K562 (cell line): ENCODE data around the gene TRMU. TPM values are rescaled to one million over a fixed set of nuclear protein-coding genes. Genes with fewer than 3 reads are reported as not detected.
A peak's percentile ranks its signal among the peaks of the same experiment; 100 is the strongest.

Source experiments
- FOXA3 ChIP-seq, 2 experiments: fragments of 450-650 bp in 1 of 2; sonication (generic) in 1 of 2; formaldehyde crosslinking; IDR thresholded peaks in 1 of 2; conservative IDR thresholded peaks in 1 of 2; 2 replicates each; pipeline versions ENCODE4 v1.4.0 to v1.8.0; 2020 to 2022; ENCODE audit warnings: mild to moderate bottlenecking in 2 of 2, missing genetic modification reagents in 1 of 2
- STAG1 ChIP-seq: sonication (generic); formaldehyde crosslinking; IDR thresholded peaks from 2 replicates; pipeline ENCODE4 v1.5.0; 2020; ENCODE audit warnings: missing genetic modification reagents, borderline replicate concordance
- polyA plus RNA-seq, 8 experiments: library from polyadenylated mRNA; depleted of rRNA in 4 of 8; stranded (reverse) in 5 of 8; unstranded in 3 of 8; fragments of >200 nt; fragmentation: Nextera tagmentation in 2 of 8; fragmentation: Illumina TruSeq in 1 of 8; extraction: Ambion mirVana in 2 of 8; extraction: Trizol in 1 of 8; gene quantifications; 2 replicates each; pipeline versions ENCODE4 v1.2.1 to v1.2.3, GENCODE V29; 2011 to 2014; ENCODE audit warnings: inconsistent platforms in 1 of 8, missing spikeins in 1 of 8
- total RNA-seq, 7 experiments: library from RNA; depleted of rRNA in 6 of 7; stranded (reverse); fragments of >200 nt in 6 of 7; fragmentation: Illumina TruSeq in 2 of 7; extraction: Trizol in 2 of 7; gene quantifications; 2 replicates each; pipeline versions ENCODE4 v1.2.1 to v1.2.3, GENCODE V29; 2011 to 2021; ENCODE audit warnings: low replicate concordance in 1 of 7
- TF ChIP-seq, protein P1 (sequence below): sonication (generic); formaldehyde crosslinking; IDR thresholded peaks from 2 replicates; pipeline ENCODE4 v1.9.0; 2022; ENCODE audit warnings: mild to moderate bottlenecking, missing genetic modification reagents
- TF ChIP-seq, protein P2 (sequence below): fragments of 250-450 bp; sonication (Bioruptor Pico); IDR thresholded peaks from 2 replicates; pipeline ENCODE4 v1.8.0; 2022; ENCODE audit warnings: moderate library complexity, mild to moderate bottlenecking, inconsistent platforms
- TF ChIP-seq, protein P3 (sequence below): sonication (generic); formaldehyde crosslinking; IDR thresholded peaks from 2 replicates; pipeline ENCODE4 v1.8.1; 2023; ENCODE audit warnings: mild to moderate bottlenecking, missing genetic modification reagents

The TRMU gene
- total and polyA plus RNA-seq, 9 of the 15 experiments (the other 6 are each of a cell fraction or from before 2014, with no cell fraction given) = 2.3 to 49.9 (median 35.3) TPM

DNA sequence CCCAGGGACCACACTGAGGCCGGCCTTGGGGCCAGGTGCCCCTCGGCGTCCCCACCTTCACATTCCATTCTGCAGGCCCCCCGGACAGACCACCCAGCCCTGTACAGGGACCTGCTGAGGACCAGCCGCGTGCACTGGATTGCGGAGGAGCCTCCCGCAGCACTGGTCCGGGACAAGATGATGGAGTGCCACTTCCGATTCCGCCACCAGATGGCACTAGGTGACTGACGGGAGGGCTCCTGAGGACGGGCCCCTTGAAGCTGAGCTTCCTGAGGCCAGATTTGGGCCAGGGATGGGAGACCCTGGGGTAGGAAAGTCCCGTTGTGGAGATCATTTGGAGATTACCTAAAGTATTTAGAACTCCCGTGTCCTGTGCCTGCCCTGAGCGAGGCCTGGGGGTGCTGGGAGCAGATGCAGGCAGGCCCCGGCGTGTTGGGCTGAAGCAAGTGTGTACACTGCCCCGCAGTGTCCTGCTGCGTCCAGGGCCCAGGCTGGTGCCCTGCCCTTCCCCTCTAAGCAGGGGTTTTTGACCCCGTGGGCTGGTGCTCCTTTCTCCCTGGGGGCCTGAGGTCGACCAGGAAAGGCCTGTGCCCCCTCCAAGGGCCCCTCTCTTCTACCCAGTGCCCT lies 20.0 kb downstream of the TRMU start (continued):
- TF ChIP-seq, protein P1, sequence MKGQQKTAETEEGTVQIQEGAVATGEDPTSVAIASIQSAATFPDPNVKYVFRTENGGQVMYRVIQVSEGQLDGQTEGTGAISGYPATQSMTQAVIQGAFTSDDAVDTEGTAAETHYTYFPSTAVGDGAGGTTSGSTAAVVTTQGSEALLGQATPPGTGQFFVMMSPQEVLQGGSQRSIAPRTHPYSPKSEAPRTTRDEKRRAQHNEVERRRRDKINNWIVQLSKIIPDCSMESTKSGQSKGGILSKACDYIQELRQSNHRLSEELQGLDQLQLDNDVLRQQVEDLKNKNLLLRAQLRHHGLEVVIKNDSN (CRISPR knock-in tag) = no peak
- TF ChIP-seq, protein P2, sequence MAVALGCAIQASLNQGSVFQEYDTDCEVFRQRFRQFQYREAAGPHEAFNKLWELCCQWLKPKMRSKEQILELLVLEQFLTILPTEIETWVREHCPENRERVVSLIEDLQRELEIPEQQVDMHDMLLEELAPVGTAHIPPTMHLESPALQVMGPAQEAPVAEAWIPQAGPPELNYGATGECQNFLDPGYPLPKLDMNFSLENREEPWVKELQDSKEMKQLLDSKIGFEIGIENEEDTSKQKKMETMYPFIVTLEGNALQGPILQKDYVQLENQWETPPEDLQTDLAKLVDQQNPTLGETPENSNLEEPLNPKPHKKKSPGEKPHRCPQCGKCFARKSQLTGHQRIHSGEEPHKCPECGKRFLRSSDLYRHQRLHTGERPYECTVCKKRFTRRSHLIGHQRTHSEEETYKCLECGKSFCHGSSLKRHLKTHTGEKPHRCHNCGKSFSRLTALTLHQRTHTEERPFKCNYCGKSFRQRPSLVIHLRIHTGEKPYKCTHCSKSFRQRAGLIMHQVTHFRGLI (CRISPR knock-in tag) = no peak
- TF ChIP-seq STAG1 (CRISPR knock-in tag) (peak; percentile 42; the same call in 1 of the 2 replicates), FOXA3 (CRISPR knock-in tag; conservative IDR thresholded peaks at IDR 0.05 in 1 of 2, IDR thresholded peaks at IDR 0.05 in 1 of 2) (no peak)
- TF ChIP-seq, protein P3, sequence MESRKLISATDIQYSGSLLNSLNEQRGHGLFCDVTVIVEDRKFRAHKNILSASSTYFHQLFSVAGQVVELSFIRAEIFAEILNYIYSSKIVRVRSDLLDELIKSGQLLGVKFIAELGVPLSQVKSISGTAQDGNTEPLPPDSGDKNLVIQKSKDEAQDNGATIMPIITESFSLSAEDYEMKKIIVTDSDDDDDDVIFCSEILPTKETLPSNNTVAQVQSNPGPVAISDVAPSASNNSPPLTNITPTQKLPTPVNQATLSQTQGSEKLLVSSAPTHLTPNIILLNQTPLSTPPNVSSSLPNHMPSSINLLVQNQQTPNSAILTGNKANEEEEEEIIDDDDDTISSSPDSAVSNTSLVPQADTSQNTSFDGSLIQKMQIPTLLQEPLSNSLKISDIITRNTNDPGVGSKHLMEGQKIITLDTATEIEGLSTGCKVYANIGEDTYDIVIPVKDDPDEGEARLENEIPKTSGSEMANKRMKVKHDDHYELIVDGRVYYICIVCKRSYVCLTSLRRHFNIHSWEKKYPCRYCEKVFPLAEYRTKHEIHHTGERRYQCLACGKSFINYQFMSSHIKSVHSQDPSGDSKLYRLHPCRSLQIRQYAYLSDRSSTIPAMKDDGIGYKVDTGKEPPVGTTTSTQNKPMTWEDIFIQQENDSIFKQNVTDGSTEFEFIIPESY (CRISPR knock-in tag) = peak; percentile 35; the same call in 1 of the 2 replicates
